Testis (tissue), 2 donors: ENCODE data around the gene MEG3.

Source experiments
- CTCF ChIP-seq, 3 experiments: fragments of 450-650 bp in 2 of 3; fragments of 200-600 bp in 1 of 3; sonication (generic) in 1 of 3; IDR thresholded peaks; one replicate each; pipeline ENCODE4 v1.5.1; 2016 to 2019; ENCODE audit warnings: antibody characterized with exemption in 3 of 3, mild to moderate bottlenecking in 2 of 3, moderate library complexity in 1 of 3
- POLR2A ChIP-seq: fragments of 450-650 bp; IDR thresholded peaks from one replicate; pipeline ENCODE4 v1.6.1; 2017; ENCODE audit warnings: antibody characterized with exemption, mild to moderate bottlenecking, moderate library complexity

- TF ChIP-seq CTCF (IDR thresholded peaks at IDR 0.05), result no peak
- TF ChIP-seq POLR2A, result no peak
Measured at GRCh38 chr14:100895411-100895810, 69.5 kb downstream of the MEG3 start.
